ENCODE measurements around the gene THEMIS2.
A peak's percentile ranks its signal among the peaks of the same experiment; 100 is the strongest.
"Not testable (repeated sequence)": the region's sequence is repeated elsewhere in the genome, so short reads cannot be mapped to it uniquely, and the experiment has no call there.

THEMIS2 gene

DNA sequence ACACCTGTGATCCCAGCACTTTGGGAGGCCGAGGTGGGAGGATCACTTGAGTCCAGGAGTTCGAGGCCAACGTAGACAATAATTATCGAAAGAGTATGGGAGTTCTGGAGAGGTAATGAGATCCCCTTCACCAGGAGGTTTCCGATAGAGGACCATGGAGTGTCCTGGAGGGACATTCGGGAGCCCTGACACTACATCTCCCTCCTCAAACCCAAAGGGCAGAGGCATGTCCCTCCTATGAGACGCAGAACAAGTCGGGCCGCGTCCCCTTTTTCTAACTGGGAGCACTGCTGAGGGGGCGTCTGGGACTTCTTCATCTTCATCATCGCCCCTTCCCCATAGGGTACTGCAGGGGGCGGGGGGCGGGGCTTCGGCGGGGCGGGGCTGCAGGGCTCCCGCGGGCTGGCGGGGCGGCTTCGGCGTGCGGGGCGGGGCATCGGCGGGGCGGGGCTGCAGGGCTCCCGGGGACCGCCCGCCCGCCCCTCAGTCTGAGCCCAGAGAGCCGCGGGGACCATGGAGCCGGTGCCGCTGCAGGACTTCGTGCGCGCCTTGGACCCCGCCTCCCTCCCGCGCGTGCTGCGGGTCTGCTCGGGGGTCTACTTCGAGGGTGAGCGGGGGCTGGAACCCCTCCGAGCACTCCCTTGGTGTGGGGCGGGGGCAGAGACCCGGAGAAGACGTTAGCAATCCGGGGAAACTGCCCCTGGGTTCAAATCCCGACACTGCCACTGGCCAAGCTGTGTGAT lies at the start of gene THEMIS2:
Gene THEMIS2 (plus strand): TSS at position 486 of the 743 bp plus-strand sequence. CDS start 28 bp downstream, at position 514.
- DNase-seq (ENCODE audit: low spot score), result peak; percentile 17

DNA sequence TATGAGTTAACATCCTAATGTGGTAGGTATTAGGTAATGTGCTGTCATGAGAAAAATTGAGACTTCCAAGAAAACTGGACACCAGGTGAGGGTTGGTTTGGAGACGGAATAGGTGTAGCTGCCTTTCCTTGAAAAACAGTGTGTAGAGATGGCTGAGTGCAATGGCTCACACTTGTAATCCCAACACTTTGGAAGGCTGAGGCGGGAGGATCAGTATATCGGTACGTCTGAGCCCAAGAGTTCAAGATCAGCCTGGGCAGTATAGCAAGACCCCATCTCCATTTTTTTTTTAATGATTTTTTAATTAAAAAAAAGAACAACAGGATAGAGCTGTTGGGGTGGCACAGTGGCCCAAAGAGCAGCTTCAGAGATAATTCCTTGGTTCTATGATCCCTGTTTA lies 48.6 kb upstream of the THEMIS2 start:
- DNase-seq (ENCODE audit: low spot score), result no peak

DNA sequence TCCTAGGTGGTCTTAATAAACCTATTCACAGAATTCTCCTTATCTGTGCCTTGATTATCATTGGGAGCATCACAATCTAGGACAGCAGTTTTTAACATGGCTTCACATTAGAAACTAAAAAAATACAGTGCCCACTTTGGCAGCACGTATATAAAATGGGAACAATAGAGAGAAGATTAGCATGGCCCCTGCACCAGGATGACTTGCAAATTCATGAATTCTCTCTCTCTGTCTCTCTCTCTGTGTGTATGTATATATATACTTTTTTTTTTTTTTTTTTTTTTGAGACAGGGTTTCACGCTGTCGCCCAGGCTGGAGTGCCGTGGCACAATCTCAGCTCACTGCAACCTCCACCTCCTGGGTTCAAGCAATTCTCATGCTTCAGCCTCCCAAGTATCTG lies 47.9 kb upstream of the THEMIS2 start:
- DNase-seq (ENCODE audit: low spot score), result no peak

DNA sequence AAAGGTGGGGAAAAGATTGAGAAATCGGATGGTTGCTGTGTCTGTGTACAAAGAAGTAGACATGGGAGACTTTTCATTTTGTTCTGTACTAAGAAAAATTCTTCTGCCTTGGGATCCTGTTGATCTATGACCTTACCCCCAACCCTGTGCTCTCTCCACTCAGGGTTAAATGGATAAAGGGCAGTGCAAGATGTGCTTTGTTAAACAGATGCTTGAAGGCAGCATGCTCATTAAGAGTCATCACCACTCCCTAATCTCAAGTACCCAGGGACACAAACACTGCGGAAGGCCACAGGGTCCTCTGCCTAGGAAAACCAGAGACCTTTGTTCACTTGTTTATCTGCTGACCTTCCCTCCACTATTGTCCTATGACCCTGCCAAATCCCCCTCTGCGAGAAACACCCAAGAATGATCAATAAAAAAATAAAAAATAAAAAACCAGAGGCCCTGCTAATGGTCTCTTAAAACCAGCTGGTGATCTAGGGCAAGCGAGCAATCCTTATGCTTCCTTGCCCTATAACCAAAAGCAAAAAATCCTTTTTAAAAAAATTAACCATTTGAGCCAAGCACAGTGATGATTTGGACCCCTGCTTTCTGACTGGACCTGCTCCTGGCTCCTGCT lies 42.9 kb upstream of the THEMIS2 start:
- not testable (repeated sequence) for DNase-seq (ENCODE audit: low spot score)

DNA sequence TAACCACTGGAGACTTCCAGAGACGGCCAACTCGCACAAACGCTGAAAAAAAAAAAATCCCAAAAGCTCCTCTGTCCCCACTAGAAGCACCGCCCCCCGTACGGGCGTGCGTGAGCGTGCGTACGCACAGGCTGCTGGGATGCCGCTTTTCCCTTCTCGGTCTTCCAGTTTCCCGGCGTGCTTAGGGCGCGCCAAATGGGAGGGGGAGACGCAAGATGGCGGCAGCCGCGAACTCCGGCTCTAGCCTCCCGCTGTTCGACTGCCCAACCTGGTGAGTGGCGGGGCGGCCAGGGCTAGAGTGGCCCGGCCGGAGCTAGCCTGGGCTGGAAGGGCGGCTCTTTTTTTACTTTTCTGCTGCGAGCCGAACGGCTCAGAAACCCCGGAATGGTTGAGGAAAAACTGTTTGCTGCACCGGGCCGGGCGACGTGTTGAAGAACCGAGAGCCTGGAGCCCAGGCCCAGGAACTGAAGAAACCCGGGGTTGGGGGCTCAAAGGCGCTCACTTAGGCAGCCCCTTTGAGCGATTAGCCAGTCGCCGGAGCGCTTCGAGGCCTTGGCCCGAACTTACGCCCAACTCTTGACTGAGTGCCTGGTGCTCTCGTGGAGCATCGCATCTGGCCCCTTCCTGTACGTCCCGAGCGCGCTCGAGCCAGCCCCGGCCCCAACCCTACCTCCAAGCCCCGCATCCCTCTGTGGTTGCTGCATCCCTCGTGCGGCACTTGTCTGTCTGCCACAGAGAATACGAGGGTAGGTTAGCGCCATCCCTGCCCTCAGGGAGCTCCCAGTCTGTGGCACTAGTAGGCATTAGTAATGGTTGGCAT lies 41.5 kb upstream of the THEMIS2 start, which contains the start of gene PPP1R8:
Gene PPP1R8 (plus strand): TSS at position 162 of the 820 bp plus-strand sequence. CDS start 54 bp downstream, at position 216.
- peak; percentile 95 for DNase-seq (ENCODE audit: low spot score)

DNA sequence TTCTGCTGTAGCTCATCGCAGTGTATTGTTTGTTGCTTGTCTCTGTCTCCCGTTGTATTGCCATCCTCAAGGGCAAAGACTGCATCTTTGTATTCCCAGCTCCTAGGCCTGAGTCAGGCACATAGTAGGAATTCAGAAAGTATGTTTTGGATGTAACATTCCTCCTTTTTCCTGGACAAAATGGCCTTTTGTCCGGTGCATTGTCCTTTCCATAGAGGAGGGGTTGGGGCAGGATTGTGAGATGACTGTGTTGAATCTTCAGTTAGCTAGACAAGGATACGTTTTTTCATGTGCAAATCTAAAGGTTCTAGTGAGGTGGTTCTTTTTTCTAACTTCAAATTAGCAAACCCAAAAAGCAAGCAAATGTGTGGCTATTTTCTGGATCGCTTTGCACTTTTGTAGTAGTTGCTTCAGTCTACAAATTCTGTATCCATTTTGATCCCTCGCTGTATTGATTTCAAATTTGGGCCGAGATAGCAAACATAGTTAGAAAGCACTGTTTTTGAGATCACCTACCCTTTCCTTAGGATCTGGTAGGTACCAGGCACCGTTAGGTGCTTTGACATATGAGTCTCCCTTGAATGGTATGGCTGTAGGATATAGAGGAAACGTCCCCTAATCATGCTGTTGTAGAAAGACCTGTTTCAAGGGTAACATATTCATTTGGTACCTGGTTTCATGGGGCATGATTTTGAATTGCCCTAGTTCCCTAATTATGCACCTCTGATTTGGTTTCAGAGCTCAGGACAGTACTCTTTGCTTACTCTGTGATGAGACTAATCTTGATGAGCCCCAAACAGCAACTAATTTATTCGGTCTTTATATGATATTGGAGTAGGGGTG lies 40.6 kb upstream of the THEMIS2 start:
- DNase-seq (ENCODE audit: low spot score), result no peak

DNA sequence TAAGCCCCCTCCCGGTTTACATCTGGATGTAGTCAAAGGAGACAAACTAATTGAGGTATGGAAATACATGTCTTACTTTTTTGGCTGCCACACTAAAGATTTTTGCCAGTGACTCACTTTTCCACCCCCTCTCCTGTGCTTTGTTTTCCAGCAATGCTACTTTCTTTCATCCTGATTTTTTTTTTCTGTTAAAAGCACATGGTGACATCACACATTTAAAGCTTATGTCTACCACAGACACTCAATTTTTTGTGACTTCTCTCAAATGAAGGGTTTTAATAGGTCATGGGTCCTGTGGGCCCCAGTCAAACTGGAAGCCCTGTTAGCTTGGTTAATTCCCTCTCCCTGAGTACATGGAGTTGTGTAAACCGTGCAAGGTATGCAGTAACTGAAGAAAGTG lies 39.6 kb upstream of the THEMIS2 start:
- no peak for DNase-seq (ENCODE audit: low spot score)

DNA sequence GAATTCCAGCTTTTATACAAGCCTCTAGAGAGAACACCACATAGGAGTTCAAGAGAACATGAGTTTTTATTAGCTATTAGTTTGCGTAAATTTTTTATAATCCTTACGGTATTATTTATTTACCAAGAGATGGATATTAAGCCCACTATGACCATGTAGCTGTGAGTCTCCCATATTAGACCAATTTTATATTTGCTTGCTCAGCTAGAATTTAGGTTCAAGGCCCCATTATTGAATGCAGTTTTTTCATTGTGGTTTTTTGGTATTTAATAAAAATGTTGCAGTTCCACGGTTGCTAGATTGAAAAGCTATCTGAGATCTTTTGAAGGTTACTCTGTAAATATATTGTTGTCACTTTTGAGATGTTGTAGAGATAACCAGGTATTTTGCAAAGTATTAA lies 38.9 kb upstream of the THEMIS2 start:
- DNase-seq (ENCODE audit: low spot score), result no peak

DNA sequence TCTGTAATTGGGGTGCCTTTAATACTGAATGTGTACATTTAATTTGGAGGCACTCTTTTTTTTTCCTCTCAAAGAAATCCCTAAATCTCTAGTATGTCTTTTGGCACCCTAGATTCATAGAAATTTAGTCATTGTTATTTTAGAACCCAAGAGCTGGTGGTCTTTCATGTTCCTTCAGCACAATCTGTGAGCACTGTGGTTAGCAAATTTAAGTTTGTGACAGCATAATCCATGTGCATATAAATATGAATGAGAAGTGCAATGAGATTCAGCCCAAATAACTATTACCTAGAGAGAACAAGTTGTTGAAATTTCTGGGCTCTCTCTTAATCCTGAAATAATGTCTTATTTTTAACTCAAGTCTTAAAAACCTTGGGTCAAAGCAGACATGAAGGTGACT lies 37.3 kb upstream of the THEMIS2 start:
- DNase-seq (ENCODE audit: low spot score), result no peak

DNA sequence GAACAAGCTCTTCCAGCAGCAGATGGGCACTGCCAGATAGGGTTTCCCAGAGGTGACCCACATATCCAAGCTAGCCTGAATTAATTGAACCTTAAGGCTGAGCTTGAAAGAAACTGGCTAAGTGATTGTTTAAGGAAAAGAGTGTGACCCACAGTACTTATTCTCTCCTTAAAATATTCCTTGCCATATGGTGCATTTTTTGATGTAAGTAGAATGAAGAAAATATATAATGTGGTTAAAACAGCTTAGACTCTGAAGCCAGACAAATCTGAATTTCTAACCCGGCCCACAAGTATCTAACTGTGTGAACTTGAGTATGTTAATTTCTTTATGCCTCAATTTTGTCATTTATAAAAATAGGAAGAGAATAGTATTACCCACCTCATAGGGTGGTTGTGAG lies 36.8 kb upstream of the THEMIS2 start:
- DNase-seq (ENCODE audit: low spot score), result no peak

DNA sequence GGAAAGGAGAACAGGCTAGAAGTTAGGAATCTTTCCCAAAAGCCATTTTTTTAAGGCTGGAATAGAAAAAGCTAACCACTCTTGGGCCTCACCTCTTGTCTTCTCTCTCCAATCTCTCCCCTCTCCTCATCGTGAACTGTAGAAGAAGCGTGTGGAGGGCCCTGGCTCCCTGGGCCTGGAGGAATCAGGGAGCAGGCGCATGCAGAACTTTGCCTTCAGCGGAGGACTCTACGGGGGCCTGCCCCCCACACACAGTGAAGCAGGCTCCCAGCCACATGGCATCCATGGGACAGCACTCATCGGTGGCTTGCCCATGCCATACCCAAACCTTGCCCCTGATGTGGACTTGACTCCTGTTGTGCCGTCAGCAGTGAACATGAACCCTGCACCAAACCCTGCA lies 22.4 kb upstream of the THEMIS2 start:
- no peak for DNase-seq (ENCODE audit: low spot score)

DNA sequence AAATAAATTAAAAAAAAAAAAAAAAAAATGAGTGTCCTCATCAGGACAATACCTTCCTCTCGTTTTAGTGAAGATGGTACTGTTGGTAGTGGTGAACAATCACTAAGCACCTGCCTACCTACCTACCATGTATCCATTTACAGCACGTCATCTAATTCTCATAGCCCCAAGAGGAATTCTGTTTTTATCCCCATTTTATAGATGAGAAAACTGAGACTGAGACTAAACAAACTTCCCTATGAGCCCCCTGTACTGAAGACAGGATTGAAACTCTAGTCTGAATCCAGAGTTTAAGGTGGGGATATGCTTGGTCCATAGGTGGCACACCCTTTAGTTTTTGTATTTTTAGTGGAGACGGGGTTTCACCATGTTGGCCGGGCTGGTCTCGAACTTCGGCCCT lies 17.3 kb upstream of the THEMIS2 start:
- no peak for DNase-seq (ENCODE audit: low spot score)

DNA sequence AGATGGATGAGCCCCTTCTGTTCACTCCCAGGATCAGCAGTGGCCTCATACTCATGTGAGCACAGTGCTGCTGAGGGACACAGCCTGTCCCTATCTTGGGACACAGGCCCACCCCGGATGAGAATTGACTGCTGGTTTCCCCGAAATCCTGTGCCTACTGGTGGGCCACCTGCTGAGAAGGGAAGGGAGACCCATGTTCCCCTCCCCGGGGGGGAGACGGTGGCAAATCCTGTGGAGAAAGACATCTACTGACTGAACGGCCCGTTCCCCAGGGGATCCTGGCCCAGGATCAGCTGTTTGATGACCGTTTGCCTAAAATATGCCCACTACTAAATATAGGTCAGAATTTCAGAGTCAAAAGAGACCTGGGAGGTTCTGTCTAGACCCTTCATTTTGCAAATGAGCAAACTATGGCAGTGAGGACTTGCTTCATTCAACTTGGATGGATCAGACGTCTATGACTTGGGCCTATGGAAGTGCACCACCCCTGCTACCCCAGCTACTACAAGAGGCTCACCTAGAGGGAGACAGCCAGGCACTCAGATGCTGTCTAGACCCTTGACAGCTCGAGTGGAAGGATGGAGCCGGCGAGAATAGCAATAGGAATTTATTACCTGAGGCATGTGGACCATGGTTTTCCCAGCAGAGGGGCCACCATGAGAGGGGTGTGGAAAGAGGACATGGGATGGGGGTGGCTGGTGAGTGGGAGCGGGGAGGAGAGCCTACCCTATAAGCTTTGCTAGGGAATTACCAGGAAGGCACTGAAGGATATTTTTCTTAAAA lies 15.6 kb upstream of the THEMIS2 start:
- DNase-seq (ENCODE audit: low spot score), result no peak

DNA sequence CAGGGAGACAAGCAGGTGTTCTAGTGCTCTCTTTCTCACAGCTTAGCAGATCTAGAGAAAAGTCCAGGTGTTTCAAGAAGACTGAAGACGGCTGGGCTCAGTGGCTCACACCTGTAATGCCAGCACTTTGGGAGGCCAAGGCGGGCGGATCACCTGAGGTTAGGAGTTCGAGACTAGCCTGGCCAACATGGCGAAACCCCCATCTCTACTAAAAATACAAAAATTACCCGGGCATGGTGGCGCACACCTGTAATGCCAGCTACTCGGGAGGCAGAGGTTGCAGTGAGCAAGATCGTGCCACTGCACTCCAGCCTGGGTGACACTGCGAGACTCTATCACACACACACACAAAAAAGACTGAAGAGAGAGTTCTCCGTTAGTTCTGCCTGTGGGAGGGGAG lies 14.8 kb upstream of the THEMIS2 start:
- DNase-seq (ENCODE audit: low spot score), result not testable (repeated sequence)

DNA sequence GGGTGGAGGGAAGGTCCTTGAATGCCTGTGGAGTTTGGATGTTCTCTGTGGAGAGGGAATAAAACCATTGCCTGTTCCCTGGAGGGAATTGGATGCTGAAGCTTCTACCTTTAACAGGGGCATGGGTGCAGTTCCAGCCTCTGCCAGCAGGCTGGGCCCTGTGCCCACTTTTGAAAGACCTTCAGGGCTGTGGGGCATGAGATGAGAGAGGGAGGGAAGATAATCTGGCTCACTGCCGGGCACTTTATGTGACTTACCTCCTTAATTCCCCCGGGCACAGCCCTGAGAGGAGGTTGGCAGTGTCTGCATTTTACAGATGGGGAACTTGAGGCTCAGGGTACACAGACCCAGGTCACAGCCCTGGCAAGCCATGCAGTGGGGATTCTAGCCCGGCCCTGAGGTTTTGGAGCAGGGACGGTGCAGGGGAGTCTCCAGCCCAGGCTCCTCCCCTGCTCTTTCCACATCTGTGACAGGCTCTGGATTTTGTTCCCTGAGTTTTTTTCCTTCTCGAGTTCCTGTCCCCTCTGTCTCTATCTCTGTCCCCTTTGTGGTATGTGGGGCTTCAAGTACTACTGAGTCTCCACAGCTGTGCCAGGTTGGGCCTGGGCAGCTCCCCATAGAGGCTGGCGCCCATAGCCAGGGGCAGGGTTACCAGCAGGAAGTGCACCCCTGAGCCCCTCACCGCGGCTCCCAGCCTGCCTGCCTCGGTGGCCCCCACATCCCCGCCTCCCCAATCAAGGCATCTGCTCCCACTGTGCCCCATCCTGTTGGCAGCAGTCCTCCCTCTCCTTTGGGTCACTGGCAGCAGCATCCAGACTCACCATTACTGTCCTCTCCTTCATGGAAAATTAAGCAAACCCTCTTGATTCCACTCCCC lies 14.0 kb upstream of the THEMIS2 start:
- DNase-seq (ENCODE audit: low spot score), result peak; percentile 59

DNA sequence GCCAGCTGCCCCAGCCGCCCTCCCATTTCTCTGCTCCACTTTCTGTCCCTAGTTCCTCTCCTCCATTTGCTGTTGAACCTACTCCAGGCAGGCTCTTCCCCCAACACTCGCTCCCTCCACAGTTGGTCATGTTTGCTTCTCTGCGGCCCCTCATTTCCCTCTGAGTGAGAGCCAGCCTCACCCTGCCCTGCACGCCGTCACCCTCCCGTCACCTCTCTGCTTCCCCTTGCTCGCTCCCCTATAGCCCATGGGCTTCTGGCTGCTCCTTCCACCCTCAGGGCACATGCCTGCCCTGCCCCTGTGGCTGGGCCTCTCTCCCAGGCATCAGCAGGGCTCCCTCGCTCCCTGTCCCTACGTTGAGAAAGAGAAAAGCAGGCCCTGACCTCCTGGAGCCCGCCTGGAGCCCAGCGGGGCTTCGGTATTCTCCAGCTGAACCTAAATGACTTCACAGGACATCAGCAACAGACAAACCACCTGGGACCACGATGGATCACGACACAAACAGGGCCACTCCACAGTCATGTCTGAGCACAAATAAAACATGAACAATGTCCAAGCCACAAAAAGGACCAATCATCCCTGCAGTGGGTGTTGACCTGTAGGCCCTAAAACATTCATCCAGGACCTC lies 13.3 kb upstream of the THEMIS2 start:
- DNase-seq (ENCODE audit: low spot score), result no peak

DNA sequence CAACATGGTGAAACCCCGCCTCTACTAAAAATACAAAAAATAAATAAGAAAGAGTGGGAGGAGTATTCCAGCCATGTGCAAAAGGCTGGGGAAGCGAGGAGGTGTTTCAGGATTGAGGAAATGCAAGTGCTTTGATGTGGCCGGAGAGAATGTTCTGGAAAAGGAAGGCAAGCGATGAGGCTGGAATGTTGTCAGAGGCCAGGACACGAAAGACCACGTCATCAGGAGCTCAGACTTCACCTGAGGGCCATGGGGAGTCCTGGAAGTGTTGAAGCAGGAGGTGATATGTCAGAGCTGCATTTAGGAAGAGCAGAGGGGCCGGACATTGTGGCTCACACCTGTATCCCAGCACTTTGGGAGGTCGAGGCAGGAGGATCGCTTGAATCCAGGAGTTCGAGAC lies 10.9 kb upstream of the THEMIS2 start:
- DNase-seq (ENCODE audit: low spot score), result peak; percentile 78

DNA sequence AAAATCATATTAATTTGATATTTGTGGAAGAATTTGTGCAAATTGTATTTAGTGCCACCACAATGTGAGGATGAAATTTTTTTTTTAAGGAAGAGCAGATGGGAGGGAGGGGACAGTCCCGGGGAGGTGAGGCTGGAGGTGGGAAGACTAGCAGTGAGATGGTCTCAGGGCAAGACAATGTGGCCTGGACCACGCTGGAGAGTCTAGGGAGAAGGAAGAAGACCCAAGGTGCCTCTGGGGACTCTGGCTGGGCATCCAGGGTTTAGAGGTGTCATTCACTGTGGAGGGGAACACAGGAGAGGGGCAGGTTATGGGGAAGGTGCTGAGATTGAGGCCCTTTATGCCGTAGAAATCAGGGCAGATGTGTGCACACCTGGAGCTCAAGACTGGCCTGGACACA lies 10.3 kb upstream of the THEMIS2 start:
- no peak for DNase-seq (ENCODE audit: low spot score)

DNA sequence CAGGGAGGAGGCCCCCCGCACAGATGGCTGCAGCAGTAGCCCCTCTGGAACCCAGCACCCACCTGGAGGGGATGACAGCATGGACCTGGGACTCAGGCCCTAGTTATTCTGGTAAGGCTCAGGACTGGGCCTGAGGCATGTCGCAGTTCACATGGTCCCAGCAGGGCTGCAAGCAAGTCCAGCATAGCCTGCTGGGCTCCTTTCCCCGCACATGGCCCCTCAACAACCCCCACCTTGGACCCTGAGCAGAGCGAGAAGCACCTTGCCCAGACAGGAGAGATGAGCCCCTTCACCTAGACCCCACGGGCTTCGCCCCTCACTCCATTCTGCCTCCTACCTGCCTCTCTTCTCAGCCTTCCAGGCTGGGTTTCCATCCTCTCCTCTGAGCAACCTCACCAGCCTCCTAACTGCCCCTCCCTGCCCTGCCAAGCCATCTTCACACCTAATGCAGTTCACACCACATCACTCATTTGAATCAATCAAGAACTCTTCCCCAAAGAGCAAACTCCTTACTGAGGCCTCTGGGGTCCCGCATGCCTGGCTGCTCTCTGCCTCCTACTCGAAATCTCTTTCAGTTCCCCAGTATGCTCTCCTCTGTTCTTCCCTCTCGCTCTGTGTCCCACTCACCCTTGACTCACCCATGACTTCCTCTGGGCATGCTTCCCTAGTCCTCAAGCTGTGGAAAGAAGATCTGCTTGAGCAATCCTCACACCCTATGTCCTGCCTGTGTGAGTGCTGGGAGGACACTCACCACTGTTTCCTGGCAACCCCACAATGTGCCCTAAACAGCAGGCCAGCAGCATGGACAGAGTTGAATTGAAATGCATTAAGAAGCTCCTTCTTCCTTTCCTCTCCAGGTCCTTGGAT lies 9.4 kb upstream of the THEMIS2 start:
- peak; percentile 31 for DNase-seq (ENCODE audit: low spot score)

All from SW480 (cell line).